Kidney epithelial cell (primary cell): ENCODE results near the gene HLCS. TPM values are rescaled to one million over a fixed set of nuclear protein-coding genes. Genes with fewer than 3 reads are reported as not detected.

Experiments
- DNase-seq: peaks from one replicate; pipeline ENCODE4 v3.0.0-alpha.2; 2010; ENCODE audit warnings: low read depth
- H3K27me3 ChIP-seq: 2 replicates; pipeline ENCODE4 v1.6.0; 2011; ENCODE audit warnings: low read length; ENCODE audit not compliant: control insufficient read depth, insufficient read depth
- H3K36me3 ChIP-seq: 2 replicates; pipeline ENCODE4 v1.5.1; 2011; ENCODE audit warnings: low read length; ENCODE audit not compliant: control insufficient read depth, insufficient read depth
- H3K4me3 ChIP-seq: 2 replicates; pipeline ENCODE4 v1.5.1; 2011; ENCODE audit warnings: low read depth, mild to moderate bottlenecking, control low read depth, low read length
- CTCF ChIP-seq: IDR thresholded peaks from 2 replicates; pipeline ENCODE4 v1.5.1; 2011; ENCODE audit warnings: mild to moderate bottlenecking, moderate library complexity, low read length, control low read depth, inconsistent platforms; ENCODE audit not compliant: insufficient read depth, poor library complexity, severe bottlenecking
- total RNA-seq: library from RNA; depleted of rRNA; stranded (reverse); fragments of >200 nt; gene quantifications from 2 replicates; pipeline ENCODE4 v1.2.3, GENCODE V29; 2015

HLCS gene
- total RNA-seq, 1 donor from 2014 or later, result 26.7 TPM

GRCh38 chr21:36723371-36723881, 243.0 kb downstream of the HLCS start:
- no peak for DNase-seq
- no peak for TF ChIP-seq CTCF
- Histone ChIP-seq H3K36me3 (no peaks in the 10 kb centered on the region), H3K27me3 (peaks cover 14% of the 10 kb centered on the region), H3K4me3 (no peak overlapping the region)

- Histone ChIP-seq H3K27me3 (peaks cover 11% of the 10 kb centered on the region), H3K36me3 (no peaks in the 10 kb centered on the region), H3K4me3 (no peak overlapping the region)
- no peak for TF ChIP-seq CTCF
- DNase-seq, result no peak
Observed at GRCh38 chr21:36722370-36723368, 243.8 kb downstream of the HLCS start.

- no peak for TF ChIP-seq CTCF
- Histone ChIP-seq H3K4me3 (no peak overlapping the region), H3K36me3 (no peaks in the 10 kb centered on the region), H3K27me3 (peaks cover 9% of the 10 kb centered on the region)
- DNase-seq, result no peak
Observed at GRCh38 chr21:36721817-36722216, 244.7 kb downstream of the HLCS start.

- Histone ChIP-seq H3K36me3 (no peaks in the 10 kb centered on the region), H3K27me3 (peaks cover 6% of the 10 kb centered on the region), H3K4me3 (no peak overlapping the region)
- DNase-seq, result no peak
- no peak for TF ChIP-seq CTCF
Observed at GRCh38 chr21:36719614-36720013, 246.9 kb downstream of the HLCS start.

GRCh38 chr21:36718951-36719501, 247.4 kb downstream of the HLCS start:
- H3K4me3 ChIP-seq, result no peak overlapping the region
- H3K36me3 ChIP-seq, result no peaks in the 10 kb centered on the region
- H3K27me3 ChIP-seq, result peaks cover 9% of the 10 kb centered on the region
- no peak for TF ChIP-seq CTCF
- no peak for DNase-seq
